ENCODE data around the gene ANHX. TPM values are rescaled to one million over a fixed set of nuclear protein-coding genes. Genes with fewer than 3 reads are reported as not detected.

ANHX gene
- total and polyA plus RNA-seq, 4 donors = not detected

GRCh38 chr12:133190176-133190575 lies 45.5 kb downstream of the ANHX start:
- DNase-seq (no peak), ATAC-seq (ENCODE audit: insufficient read depth, low FRiP score) (no peak)
- peaks cover 61 to 96% (median 82%) of the 10 kb centered on the region in 4 donors for H3K36me3 ChIP-seq (ENCODE audit: control insufficient read depth in 4 of 4, insufficient read depth in 4 of 4, low read length in 4 of 4)
- TF ChIP-seq CTCF (IDR thresholded peaks at IDR 0.05; ENCODE audit: control extremely low read depth, extremely low read depth) = no peak
- no peak overlapping the region for H3K9ac ChIP-seq (ENCODE audit: insufficient read depth in 1 of 2, low read length in 2 of 2)
- H3K4me3 ChIP-seq = no peak overlapping the region
- 98% methylated on average over 2 of the region's 2 CpGs for WGBS, 2 donors
- no peaks in the 10 kb centered on the region for H3K4me1 ChIP-seq (ENCODE audit: control insufficient read depth in 5 of 5, insufficient read depth in 5 of 5, low read length in 5 of 5)
- no peaks in the 10 kb centered on the region for H3K27me3 ChIP-seq (ENCODE audit: control insufficient read depth in 3 of 3, insufficient read depth in 3 of 3, low read length in 2 of 3)
- H3K27ac ChIP-seq (ENCODE audit: low read depth in 1 of 2, low read length in 1 of 2) = no peak overlapping the region
- peaks cover 36 to 88% (median 57%) of the 10 kb centered on the region in 4 donors for H3K9me3 ChIP-seq (ENCODE audit: control insufficient read depth in 4 of 4, insufficient read depth in 3 of 4, low read length in 3 of 4)

- Histone ChIP-seq H3K9me3 (ENCODE audit: control insufficient read depth in 4 of 4, insufficient read depth in 3 of 4, low read length in 3 of 4) (peaks cover 0 to 40% (median 25%) of the 10 kb centered on the region in 4 donors), H3K4me1 (ENCODE audit: control insufficient read depth in 5 of 5, insufficient read depth in 5 of 5, low read length in 5 of 5) (peaks cover 0 to 9% (median 0%) of the 10 kb centered on the region in 5 donors), H3K9ac (ENCODE audit: insufficient read depth in 1 of 2, low read length in 2 of 2) (peak within 1 kb of the TSS; percentile 95 to 96), H3K4me3 (peak within 1 kb of the TSS; percentile 77), H3K27ac (ENCODE audit: low read depth in 1 of 2, low read length in 1 of 2) (peak within 1 kb of the TSS; percentile 65 to 84), H3K27me3 (ENCODE audit: control insufficient read depth in 3 of 3, insufficient read depth in 3 of 3, low read length in 2 of 3) (no peaks in the 10 kb centered on the region), H3K36me3 (ENCODE audit: control insufficient read depth in 4 of 4, insufficient read depth in 4 of 4, low read length in 4 of 4) (peaks cover 12 to 45% (median 33%) of the 10 kb centered on the region in 4 donors)
- ATAC-seq (ENCODE audit: insufficient read depth, low FRiP score) (peak; percentile 95), DNase-seq (peak; percentile 93 to 95 (median 95))
- WGBS, 2 donors = 1% methylated on average over 40 of the region's 40 CpGs
- peak; percentile 51 for TF ChIP-seq CTCF (IDR thresholded peaks at IDR 0.05; ENCODE audit: control extremely low read depth, extremely low read depth)
These were observed 54.3 kb downstream of the ANHX start, which contains the start of gene ZNF268 for GRCh38 chr12:133181238-133181959. Gene ZNF268 (plus strand): TSS chr12:133181495. CDS start chr12:133181998, 503 bp downstream.

GRCh38 chr12:133180669-133181068 lies 55.0 kb downstream of the ANHX start:
- TF ChIP-seq CTCF (IDR thresholded peaks at IDR 0.05; ENCODE audit: control extremely low read depth, extremely low read depth) = no peak
- H3K27me3 ChIP-seq (ENCODE audit: control insufficient read depth in 3 of 3, insufficient read depth in 3 of 3, low read length in 2 of 3) = no peaks in the 10 kb centered on the region
- H3K9ac ChIP-seq (ENCODE audit: insufficient read depth in 1 of 2, low read length in 2 of 2) = no peak overlapping the region
- no peak overlapping the region for H3K4me3 ChIP-seq
- 98% methylated on average over 8 of the region's 8 CpGs for WGBS, 2 donors
- H3K27ac ChIP-seq (ENCODE audit: low read depth in 1 of 2, low read length in 1 of 2) = no peak overlapping the region
- H3K4me1 ChIP-seq (ENCODE audit: control insufficient read depth in 5 of 5, insufficient read depth in 5 of 5, low read length in 5 of 5) = peaks cover 0 to 9% (median 0%) of the 10 kb centered on the region in 5 donors
- no peak for ATAC-seq (ENCODE audit: insufficient read depth, low FRiP score)
- H3K36me3 ChIP-seq (ENCODE audit: control insufficient read depth in 4 of 4, insufficient read depth in 4 of 4, low read length in 4 of 4) = peaks cover 12 to 38% (median 27%) of the 10 kb centered on the region in 4 donors
- peaks cover 0 to 33% (median 23%) of the 10 kb centered on the region in 4 donors for H3K9me3 ChIP-seq (ENCODE audit: control insufficient read depth in 4 of 4, insufficient read depth in 3 of 4, low read length in 3 of 4)
- DNase-seq = no peak

Measured in lung (tissue), 12 donors.